ENCODE measurements around the gene PCDH15. TPM values are rescaled to one million over a fixed set of nuclear protein-coding genes. Genes with fewer than 3 reads are reported as not detected.
"Not testable (repeated sequence)": the region's sequence is repeated elsewhere in the genome, so short reads cannot be mapped to it uniquely, and the experiment has no call there.

PCDH15 gene
- total RNA-seq, 2 donors from 2014 or later = 1.1 TPM; not detected in 1

GRCh38 chr10:54402576-54402975, 398.5 kb downstream of the PCDH15 start:
- H3K9me3 ChIP-seq = no peaks in the 10 kb centered on the region
- TF ChIP-seq CTCF (IDR thresholded peaks at IDR 0.05) (peak in 3 of 4 experiments; percentile 25 to 45 (median 30)), POLR2AphosphoS5 (IDR thresholded peaks at IDR 0.05) (no peak), POLR2A (IDR thresholded peaks at IDR 0.05) (no peak)
- intact Hi-C loops (cut with DNase I) = loop anchor here (5.0 kb wide), 1 partner anchor 405 kb away; no protein-coding TSS in a partner anchor
- WGBS = 45% methylated on average over 1 of the region's 1 CpG
- no peak overlapping the region for H3K27ac ChIP-seq
- no peak for DNase-seq (ENCODE audit: low spot score)
- no peak overlapping the region for H3K4me3 ChIP-seq
- no peaks in the 10 kb centered on the region for H3K27me3 ChIP-seq (replicated peaks; ENCODE audit: insufficient read depth)
- H3K36me3 ChIP-seq = no peaks in the 10 kb centered on the region
- H3K4me1 ChIP-seq (replicated peaks) = no peaks in the 10 kb centered on the region

- Histone ChIP-seq H3K4me1 (replicated peaks) (no peaks in the 10 kb centered on the region), H3K27ac (no peak overlapping the region), H3K27me3 (replicated peaks; ENCODE audit: insufficient read depth) (no peaks in the 10 kb centered on the region), H3K4me3 (no peak overlapping the region), H3K9me3 (no peaks in the 10 kb centered on the region), H3K36me3 (no peaks in the 10 kb centered on the region)
- intact Hi-C loops (cut with DNase I) = no loop called here
- TF ChIP-seq POLR2A (IDR thresholded peaks at IDR 0.05) = no peak
- no peak for TF ChIP-seq POLR2AphosphoS5 (IDR thresholded peaks at IDR 0.05)
- no peak for TF ChIP-seq CTCF (IDR thresholded peaks at IDR 0.05)
- 81% methylated on average over 6 of the region's 6 CpGs for WGBS
- DNase-seq (ENCODE audit: low spot score) = no peak
Observed at GRCh38 chr10:54396031-54396430, 405.0 kb downstream of the PCDH15 start.

GRCh38 chr10:54394598-54394997, 406.4 kb downstream of the PCDH15 start:
- H3K4me3 ChIP-seq; H3K4me1 ChIP-seq (replicated peaks); H3K27ac ChIP-seq; H3K9me3 ChIP-seq; intact Hi-C loops (cut with DNase I); H3K27me3 ChIP-seq (replicated peaks; ENCODE audit: insufficient read depth); H3K36me3 ChIP-seq; DNase-seq (ENCODE audit: low spot score): not testable (repeated sequence)
- WGBS = 71% methylated on average over 6 of the region's 6 CpGs

GRCh38 chr10:54372179-54372578, 428.9 kb downstream of the PCDH15 start:
- 11% methylated on average over 1 of the region's 1 CpG for WGBS

GRCh38 chr10:54368984-54369383, 432.0 kb downstream of the PCDH15 start:
- Histone ChIP-seq H3K4me3 (no peak overlapping the region), H3K4me1 (replicated peaks) (no peaks in the 10 kb centered on the region), H3K27ac (no peak overlapping the region), H3K9me3 (no peaks in the 10 kb centered on the region), H3K36me3 (no peaks in the 10 kb centered on the region), H3K27me3 (replicated peaks; ENCODE audit: insufficient read depth) (no peaks in the 10 kb centered on the region)
- DNase-seq (ENCODE audit: low spot score) = no peak
- intact Hi-C loops (cut with DNase I) = no loop called here
- TF ChIP-seq CTCF (IDR thresholded peaks at IDR 0.05) (no peak), POLR2AphosphoS5 (IDR thresholded peaks at IDR 0.05) (no peak), POLR2A (IDR thresholded peaks at IDR 0.05) (no peak)
- 81% methylated on average over 3 of the region's 3 CpGs for WGBS

More at GRCh38 chr10:54372179-54372578, 428.9 kb downstream of the PCDH15 start:
- DNase-seq (ENCODE audit: low spot score) = no peak
- H3K4me1 ChIP-seq (replicated peaks) = no peaks in the 10 kb centered on the region
- intact Hi-C loops (cut with DNase I) = no loop called here
- no peak overlapping the region for H3K27ac ChIP-seq
- H3K4me3 ChIP-seq = no peak overlapping the region
- TF ChIP-seq CTCF (IDR thresholded peaks at IDR 0.05) = no peak
- no peak for TF ChIP-seq POLR2AphosphoS5 (IDR thresholded peaks at IDR 0.05)
- no peak for TF ChIP-seq POLR2A (IDR thresholded peaks at IDR 0.05)
- H3K9me3 ChIP-seq = no peaks in the 10 kb centered on the region
- H3K36me3 ChIP-seq = no peaks in the 10 kb centered on the region
- H3K27me3 ChIP-seq (replicated peaks; ENCODE audit: insufficient read depth) = no peaks in the 10 kb centered on the region

All from prostate gland (tissue), 2 donors.